IPS-18c (cell line): ENCODE measurements around the gene EPHA1.

Source experiments
- H3K4me3 ChIP-seq: 2 replicates; pipeline ENCODE4 v1.7.0; 2013; ENCODE audit warnings: low read depth, mild to moderate bottlenecking, low read length, moderate library complexity; ENCODE audit not compliant: insufficient read depth
- H3K9me3 ChIP-seq: one replicate; pipeline ENCODE4 v1.6.1; 2013; ENCODE audit warnings: mild to moderate bottlenecking, low read length, moderate library complexity; ENCODE audit not compliant: control insufficient read depth, insufficient read depth

EPHA1 gene

GRCh38 chr7:143384661-143385631 is 23.7 kb downstream of the EPHA1 start:
- H3K9me3 ChIP-seq = peaks cover 2% of the 10 kb centered on the region
- no peak overlapping the region for H3K4me3 ChIP-seq

GRCh38 chr7:143384148-143384547 is 24.5 kb downstream of the EPHA1 start:
- peaks cover 2% of the 10 kb centered on the region for H3K9me3 ChIP-seq
- H3K4me3 ChIP-seq = no peak overlapping the region

GRCh38 chr7:143383642-143383957 is 25.1 kb downstream of the EPHA1 start:
- Histone ChIP-seq H3K9me3 (peaks cover 2% of the 10 kb centered on the region), H3K4me3 (no peak overlapping the region)

GRCh38 chr7:143382791-143383641 is 25.6 kb downstream of the EPHA1 start:
- H3K9me3 ChIP-seq = peaks cover 2% of the 10 kb centered on the region
- peak overlapping the region; percentile 91 for H3K4me3 ChIP-seq

- Histone ChIP-seq H3K4me3 (peak overlapping the region; percentile 91), H3K9me3 (peaks cover 2% of the 10 kb centered on the region)
Observed at GRCh38 chr7:143382126-143382790, 26.4 kb downstream of the EPHA1 start.

- Histone ChIP-seq H3K9me3 (peaks cover 2% of the 10 kb centered on the region), H3K4me3 (peak overlapping the region; percentile 91)
Observed at GRCh38 chr7:143381427-143382125, 27.1 kb downstream of the EPHA1 start.

- Histone ChIP-seq H3K4me3 (peak within 1 kb of the TSS; percentile 91), H3K9me3 (peaks cover 2% of the 10 kb centered on the region)
Observed at GRCh38 chr7:143380646-143381426, 27.8 kb downstream of the EPHA1 start, which contains the start of gene ZYX. TSS of gene ZYX (plus strand) at chr7:143381345. CDS start at chr7:143381572, 227 bp downstream.

- peaks cover 2% of the 10 kb centered on the region for H3K9me3 ChIP-seq
- peak overlapping the region; percentile 91 for H3K4me3 ChIP-seq
Observed at GRCh38 chr7:143380260-143380645, 28.4 kb downstream of the EPHA1 start.

GRCh38 chr7:143379611-143380259 is 28.9 kb downstream of the EPHA1 start:
- peaks cover 2% of the 10 kb centered on the region for H3K9me3 ChIP-seq
- H3K4me3 ChIP-seq = peak overlapping the region; percentile 91

- no peak overlapping the region for H3K4me3 ChIP-seq
Observed at GRCh38 chr7:143376396-143376795, 32.3 kb downstream of the EPHA1 start.

GRCh38 chr7:143375298-143376034 is 33.2 kb downstream of the EPHA1 start:
- no peak overlapping the region for H3K4me3 ChIP-seq
- peaks cover 1% of the 10 kb centered on the region for H3K9me3 ChIP-seq

More at GRCh38 chr7:143376396-143376795, 32.3 kb downstream of the EPHA1 start:
- H3K9me3 ChIP-seq = peaks cover 2% of the 10 kb centered on the region

GRCh38 chr7:143374561-143374960 is 34.1 kb downstream of the EPHA1 start:
- no peak overlapping the region for H3K4me3 ChIP-seq
- no peaks in the 10 kb centered on the region for H3K9me3 ChIP-seq

- Histone ChIP-seq H3K9me3 (no peaks in the 10 kb centered on the region), H3K4me3 (no peak overlapping the region)
Observed at GRCh38 chr7:143373255-143373794, 35.3 kb downstream of the EPHA1 start.

GRCh38 chr7:143372070-143372469 is 36.6 kb downstream of the EPHA1 start:
- no peaks in the 10 kb centered on the region for H3K9me3 ChIP-seq
- no peak overlapping the region for H3K4me3 ChIP-seq
